GM18861 (cell line): ENCODE results near the gene SPRY1.

Source experiments
- ATAC-seq: cut with Tn5 transposase; IDR thresholded peaks from one replicate; pipeline ENCODE4 v1.9.1; 2021; ENCODE audit not compliant: unreplicated experiment

SPRY1 gene

GRCh38 chr4:123406872-123407271 lies 10.3 kb downstream of the SPRY1 start:
- ATAC-seq = no peak

- ATAC-seq = no peak
Observed at GRCh38 chr4:123408471-123409084, 12.0 kb downstream of the SPRY1 start.

DNA sequence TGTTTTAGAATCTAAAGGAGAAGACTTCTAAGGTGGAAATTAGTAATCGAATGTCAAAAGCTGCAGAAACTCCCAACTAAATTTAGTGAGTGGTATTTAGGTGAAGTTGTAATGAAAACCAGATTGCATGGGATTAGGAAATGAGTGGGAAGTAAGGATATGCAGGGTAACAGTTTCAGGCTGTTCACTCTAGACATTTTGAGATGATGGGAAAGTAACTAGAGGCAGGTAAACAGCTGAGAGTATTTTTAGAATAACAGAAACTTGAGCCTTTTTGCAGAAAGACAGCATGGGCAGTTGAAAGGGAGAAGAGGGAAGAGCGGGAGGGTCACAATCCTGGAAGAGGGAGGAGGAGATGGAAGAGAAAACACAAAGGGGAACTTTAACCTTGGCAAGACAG lies 12.7 kb downstream of the SPRY1 start:
- no peak for ATAC-seq

GRCh38 chr4:123411514-123411913 lies 14.9 kb downstream of the SPRY1 start:
- ATAC-seq = no peak

DNA sequence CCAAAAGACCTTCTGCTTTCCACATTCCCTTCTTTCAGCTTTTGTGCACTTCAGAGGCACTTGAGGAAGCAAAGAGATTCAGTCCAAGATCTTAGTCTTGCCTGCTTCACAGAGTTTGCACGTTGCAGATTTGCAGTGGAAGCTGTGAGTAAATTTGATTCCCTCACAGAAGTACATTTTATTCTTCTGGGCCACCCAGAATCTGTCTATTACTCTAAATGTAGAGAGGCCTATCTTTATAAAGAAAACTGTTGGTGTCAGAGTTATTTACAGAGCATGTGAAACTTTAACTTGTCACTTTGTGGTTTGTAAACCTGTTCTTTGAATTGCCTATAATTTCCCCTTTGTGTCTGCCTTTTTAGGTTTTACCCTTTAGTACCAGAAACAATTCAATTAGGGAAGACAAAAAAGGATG lies 15.5 kb downstream of the SPRY1 start:
- peak; percentile 84 for ATAC-seq

- ATAC-seq = no peak
Observed at GRCh38 chr4:123412700-123413512, 16.3 kb downstream of the SPRY1 start.

GRCh38 chr4:123415576-123415975 lies 19.0 kb downstream of the SPRY1 start:
- ATAC-seq = no peak

- peak; percentile 29 for ATAC-seq
Observed at GRCh38 chr4:123415977-123416376, 19.4 kb downstream of the SPRY1 start.

- ATAC-seq = no peak
Observed at GRCh38 chr4:123417813-123418212, 21.2 kb downstream of the SPRY1 start.

DNA sequence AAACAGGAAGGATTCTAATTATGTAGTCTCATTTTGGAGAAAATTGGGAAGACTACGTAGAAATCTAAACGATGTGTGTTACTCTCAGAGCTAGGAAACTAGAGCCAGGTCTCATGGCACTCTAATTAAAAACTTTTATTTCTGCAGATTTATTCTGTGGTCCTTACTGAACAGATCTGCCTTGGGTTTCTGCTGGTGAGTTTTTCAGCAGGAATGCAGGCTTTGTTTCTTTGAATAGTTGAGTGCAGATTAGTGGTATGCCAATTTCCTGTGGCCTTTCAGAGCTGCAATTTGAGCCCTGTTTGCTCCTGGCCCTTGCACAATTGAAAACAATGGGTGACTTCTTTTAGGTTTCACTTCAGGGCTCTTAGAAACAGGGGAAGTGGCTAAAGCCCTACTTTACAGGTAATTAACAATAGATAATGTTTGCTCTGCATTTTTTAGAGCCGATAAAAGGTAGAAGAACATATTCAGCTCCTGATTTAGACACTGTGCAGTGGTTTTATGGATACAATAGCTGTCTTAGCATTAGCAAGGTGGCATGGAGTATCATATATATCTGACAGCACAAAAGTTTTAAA lies 21.8 kb downstream of the SPRY1 start:
- peak; percentile 74 for ATAC-seq

- ATAC-seq = no peak
Observed at GRCh38 chr4:123419885-123420755, 23.5 kb downstream of the SPRY1 start.

GRCh38 chr4:123421227-123421936 lies 24.8 kb downstream of the SPRY1 start:
- ATAC-seq = no peak

DNA sequence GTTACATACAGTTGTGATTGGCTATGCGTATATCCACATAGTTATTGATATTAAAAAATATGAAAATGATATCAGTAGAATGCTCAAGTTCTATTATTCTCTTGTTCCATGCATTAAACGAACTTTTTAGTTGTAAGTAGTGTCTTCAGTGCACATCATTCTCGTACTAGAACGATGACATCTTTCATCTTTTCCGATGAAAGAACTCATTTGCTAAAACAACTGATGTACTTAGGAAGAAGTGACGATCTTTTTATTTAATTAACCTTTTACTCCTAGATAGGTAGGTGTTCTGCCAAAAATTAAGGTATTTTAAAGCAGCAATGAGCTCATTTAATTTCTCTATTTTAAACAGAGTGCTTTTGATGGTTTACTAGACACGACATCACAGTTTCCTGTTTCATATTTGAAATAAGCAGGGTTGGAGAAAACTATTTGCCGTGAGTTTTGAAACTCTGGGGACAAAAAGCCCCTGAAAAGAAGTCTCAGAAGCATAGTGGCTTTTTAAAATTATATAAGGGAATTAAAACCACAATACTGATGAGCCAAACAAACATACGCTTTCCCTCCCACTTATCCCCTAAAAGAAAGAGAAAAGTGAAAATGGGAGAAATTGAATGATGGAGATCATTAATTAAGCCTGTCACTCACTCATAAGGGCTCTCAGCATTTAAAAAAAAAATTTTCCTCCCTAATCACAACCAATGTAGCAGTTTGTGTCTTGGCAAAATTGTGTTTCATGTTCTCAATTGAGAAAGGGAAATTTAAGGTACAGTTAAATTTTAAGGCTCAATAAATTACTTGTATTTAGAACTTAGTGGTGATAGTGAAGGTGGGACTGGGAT lies 25.6 kb downstream of the SPRY1 start:
- ATAC-seq = no peak

GRCh38 chr4:123423819-123424218 lies 27.2 kb downstream of the SPRY1 start:
- no peak for ATAC-seq

GRCh38 chr4:123427951-123428350 lies 31.4 kb downstream of the SPRY1 start:
- ATAC-seq = no peak

GRCh38 chr4:123430031-123430430 lies 33.4 kb downstream of the SPRY1 start:
- no peak for ATAC-seq

- ATAC-seq = no peak
Observed at GRCh38 chr4:123430501-123430900, 33.9 kb downstream of the SPRY1 start.

DNA sequence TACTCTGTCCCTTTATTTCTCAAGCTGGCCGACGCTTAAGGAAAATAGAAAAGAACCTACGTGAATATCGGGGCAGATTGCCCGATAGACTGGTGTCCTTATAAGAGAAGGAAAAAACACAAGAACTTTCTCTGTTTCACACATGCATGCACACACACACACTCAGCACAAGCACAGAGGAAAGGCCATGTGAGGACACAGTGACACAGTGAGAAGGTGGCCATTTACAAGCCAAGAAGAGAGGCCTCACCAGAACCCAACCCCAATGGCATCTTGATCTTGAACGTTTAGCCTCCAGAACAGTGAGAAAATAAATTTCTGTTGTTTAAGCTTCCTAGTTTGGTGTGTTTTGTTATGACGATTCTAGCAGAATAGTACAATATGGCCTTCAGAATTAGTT lies 37.0 kb downstream of the SPRY1 start:
- no peak for ATAC-seq

- no peak for ATAC-seq
Observed at GRCh38 chr4:123433976-123434375, 37.4 kb downstream of the SPRY1 start.
